Measurements from ENCODE around the gene RFX4.
A peak's percentile ranks its signal among the peaks of the same experiment; 100 is the strongest.

Gene RFX4

DNA sequence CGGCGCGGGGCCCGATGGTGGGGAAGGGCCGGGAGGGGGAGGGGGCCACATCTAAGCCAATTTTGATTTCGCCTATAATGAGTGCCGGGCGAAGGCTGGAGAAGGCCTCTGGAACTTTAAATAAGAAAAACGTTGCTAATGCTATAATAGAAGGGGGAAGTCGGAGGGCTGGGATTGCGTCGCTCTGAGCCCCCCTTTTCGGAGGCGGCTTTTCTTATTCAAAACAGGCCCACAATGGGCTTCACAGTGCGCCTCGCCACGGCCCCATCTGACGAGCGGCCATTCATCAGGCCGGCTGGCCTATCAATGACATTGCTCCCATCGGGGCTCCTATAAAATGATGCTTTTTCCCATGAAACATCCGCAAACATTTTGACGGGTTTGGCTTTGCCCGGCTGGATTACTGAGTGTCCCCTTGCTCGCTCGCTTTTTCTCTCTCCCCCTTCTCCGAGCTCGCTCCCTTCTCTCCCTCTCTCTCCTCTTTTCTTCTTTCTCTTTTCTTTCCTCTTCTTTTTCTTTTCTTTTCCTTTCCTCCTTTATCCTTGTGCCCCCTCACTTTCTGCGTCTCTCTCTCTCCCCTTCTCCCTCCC is at the start of gene RFX4:
TSS of gene RFX4 (plus strand) at position 364 of the 590 bp plus-strand sequence. CDS start 317 bp downstream, outside the sequence.
- DNase-seq (ENCODE audit: low spot score) = peak; percentile 47

DNA sequence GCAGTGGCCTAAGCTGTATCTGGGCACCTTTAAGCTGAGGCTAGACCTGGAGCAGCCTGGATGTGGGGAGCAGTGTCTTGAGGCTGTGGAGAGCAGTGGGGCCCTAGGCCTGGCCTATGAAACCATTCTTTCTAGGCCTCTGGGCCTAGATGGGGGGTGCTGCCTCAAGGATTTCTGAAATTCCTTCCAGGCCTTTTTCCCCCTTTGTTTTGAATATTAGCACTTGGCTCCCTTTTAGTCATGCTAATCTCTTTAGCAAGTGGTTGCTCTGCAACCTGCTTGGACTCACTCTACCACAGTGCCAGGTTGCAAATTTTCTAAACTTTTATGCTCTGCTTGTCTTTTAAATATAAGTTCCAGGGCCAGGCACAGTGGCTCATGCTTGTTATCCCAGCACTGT is 41.6 kb upstream of the RFX4 start:
- DNase-seq (ENCODE audit: low spot score) = no peak

- DNase-seq (ENCODE audit: low spot score) = no peak
Observed at GRCh38 chr12:106551410-106551809, 31.4 kb upstream of the RFX4 start.

DNA sequence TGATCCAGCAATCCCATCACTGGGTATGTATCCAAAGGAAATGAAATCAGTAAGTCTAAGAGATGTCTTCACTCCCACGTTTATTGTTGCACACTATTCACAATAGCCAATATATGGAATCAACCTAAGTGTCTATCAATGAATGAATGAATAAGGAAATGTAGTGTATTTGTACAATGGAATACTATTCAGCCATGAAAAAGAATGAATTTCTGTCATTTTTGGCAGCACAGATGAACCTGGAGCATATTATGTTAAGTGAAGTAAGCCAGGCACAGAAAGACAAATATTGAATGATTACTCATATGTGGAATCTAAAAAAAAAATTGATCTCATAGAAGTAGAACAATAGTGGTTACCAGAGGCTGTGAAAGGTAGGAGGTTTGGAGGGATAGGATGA is 30.6 kb upstream of the RFX4 start:
- DNase-seq (ENCODE audit: low spot score) = no peak

GRCh38 chr12:106564678-106565329 is 18.0 kb upstream of the RFX4 start:
- DNase-seq (ENCODE audit: low spot score) = no peak

GRCh38 chr12:106566771-106567170 is 16.0 kb upstream of the RFX4 start:
- no peak for DNase-seq (ENCODE audit: low spot score)

DNA sequence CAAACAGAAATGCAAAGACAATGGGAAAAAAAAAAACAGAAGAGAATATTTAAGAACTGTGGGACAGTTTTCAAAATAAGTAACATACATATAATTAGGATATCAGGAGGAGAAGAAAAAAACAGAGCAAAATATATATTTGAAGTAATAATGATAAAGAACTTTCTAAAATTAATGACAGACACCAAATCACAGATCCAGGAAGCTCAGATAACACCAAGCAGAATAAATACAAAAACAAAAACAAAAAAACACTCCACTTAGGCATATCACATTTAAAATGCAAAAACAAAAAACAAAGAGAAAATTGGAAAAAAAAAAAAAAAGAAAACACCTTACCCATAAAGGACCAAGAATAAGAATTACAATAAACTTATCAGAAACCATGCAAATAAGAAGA is 9.6 kb upstream of the RFX4 start:
- DNase-seq (ENCODE audit: low spot score) = no peak

DNA sequence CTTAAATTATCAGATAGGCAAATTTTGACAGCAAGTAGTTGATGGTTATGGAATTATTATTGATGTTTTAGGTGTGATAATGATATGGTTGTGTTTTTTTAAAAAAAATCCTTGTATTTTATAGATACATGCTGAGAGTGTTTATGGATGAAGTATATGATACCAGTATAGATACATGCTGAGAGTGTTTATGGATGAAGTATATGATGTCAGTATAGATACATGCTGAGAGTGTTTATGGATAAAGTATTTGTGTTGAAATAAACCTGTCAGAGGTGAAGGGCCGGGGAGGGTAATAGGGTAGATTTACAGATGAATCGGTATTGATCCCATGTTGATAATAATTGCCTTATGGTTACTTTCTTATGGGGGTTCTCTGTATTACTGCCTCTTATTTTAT is 6.0 kb upstream of the RFX4 start:
- no peak for DNase-seq (ENCODE audit: low spot score)

DNA sequence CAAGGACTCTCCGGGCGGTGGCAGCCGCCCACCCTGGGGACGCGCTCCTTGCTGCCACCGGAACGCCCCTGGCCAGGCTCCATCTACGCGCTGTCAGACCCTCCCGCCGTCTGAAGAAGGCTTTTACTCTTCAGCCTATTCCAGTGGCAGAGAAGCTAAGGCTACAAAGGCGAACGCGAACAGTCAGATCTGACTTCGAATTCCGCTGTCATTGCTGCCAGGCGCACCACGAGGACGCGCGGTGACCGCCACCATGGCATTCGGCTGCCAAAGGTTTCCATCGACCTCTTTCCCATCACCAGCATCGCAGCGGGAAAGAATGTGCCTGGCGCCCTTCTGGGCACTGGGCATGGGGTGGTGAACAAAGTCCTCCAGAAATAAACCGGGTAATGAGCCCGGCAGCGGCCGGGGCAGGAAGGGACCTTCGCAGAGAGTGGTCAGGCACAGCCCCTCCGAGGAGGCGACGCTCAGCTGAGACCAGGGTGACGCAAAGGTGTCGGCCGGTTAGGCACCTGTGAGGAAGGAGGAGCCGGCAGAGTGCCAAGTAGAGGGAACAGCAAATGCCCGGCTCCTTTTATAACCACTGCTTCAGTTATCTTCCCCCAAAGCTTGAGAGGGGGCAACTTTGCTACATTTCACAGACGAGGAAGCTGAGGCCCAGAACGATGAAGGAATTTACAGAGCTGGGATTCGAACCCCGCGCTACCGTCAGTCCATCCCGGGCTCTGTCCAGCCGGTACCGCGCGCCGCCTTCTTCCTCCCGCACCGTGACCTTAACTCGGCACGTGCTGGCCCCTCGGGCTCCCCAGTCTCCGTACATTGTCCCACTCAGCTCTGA is 1.9 kb upstream of the RFX4 start:
- DNase-seq (ENCODE audit: low spot score) = no peak

DNA sequence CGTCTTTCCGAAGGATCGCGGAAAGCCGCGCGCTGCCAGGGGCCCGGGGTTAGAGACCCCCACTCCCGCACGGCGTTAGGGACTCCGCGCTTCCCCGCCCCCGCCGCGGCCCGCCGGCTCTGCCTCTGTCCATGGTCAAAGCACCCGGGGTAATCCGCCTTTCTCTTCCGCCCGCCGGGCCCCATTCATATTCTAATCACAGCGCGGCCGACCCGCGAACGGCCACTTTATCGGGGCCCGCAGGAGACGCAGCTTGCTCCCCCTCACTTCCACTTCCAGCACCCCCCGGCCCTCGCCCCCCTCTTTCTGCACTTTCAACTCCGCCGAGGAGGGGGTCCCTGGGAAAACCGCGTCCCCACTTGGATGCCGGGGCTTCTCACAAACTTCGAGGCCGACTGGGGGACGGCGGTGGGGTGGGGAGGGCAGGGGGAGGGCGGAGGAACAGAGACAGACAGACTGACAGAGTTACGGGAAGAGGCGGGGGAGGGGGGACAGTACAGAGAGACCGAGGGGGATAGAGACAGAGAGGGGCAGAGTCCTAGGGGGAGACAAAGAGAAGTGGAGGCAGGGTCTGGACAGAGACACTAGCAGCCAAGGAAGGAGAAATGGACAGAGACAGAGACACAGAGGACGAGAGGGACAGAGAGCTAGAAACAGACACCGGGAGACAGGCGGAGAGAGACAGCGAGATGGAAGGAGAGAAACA is 1.1 kb upstream of the RFX4 start:
- no peak for DNase-seq (ENCODE audit: low spot score)

- no peak for DNase-seq (ENCODE audit: low spot score)
Observed at GRCh38 chr12:106582249-106582591, 584 bp upstream of the RFX4 start.

DNA sequence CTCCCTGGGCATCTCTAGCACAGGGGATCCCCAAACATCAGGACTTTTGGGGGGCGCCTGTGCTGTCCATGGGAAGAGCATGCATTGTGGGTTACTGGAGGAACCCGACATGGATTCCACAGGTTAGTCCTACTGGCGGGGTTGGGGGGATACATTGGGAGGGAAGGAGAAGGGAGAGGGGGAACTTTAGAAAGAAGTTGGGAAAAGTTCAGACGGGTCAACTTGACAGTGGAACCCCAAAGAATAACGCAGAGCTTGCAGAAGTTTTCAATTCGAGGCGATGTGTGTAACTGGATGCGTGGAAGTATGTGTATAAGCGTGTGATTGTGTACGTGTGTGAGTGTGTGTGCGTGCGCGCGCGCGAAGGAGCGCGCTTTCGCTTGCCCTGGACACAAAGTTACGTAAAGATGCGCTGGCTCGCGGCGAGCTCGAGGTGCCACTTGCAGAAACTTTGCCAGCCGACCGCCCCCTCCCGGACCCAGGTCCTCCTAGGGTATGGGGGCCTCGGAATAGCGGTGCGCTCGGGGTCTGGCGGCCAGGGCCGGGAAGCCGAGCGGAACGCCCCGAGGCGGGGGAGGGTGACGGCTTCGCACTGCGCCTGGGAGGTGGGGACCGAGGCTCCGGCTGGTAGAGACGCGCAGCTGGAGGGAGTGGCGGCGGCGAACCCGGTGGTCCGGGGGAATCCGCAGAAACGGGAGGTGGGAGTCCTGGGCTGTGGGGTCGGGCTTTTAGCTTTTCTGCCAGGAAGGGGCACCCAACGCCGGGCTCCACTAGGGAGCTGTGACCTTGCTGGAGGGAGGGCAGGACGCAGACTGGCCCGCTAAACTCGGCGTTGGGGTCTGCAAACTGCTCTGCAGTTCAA is 669 bp downstream of the RFX4 start:
- DNase-seq (ENCODE audit: low spot score) = no peak

- no peak for DNase-seq (ENCODE audit: low spot score)
Observed at GRCh38 chr12:106584104-106585064, 1.6 kb downstream of the RFX4 start.

GRCh38 chr12:106585105-106585520 is 2.3 kb downstream of the RFX4 start:
- no peak for DNase-seq (ENCODE audit: low spot score)

GRCh38 chr12:106585521-106586277 is 2.9 kb downstream of the RFX4 start:
- DNase-seq (ENCODE audit: low spot score) = no peak

DNA sequence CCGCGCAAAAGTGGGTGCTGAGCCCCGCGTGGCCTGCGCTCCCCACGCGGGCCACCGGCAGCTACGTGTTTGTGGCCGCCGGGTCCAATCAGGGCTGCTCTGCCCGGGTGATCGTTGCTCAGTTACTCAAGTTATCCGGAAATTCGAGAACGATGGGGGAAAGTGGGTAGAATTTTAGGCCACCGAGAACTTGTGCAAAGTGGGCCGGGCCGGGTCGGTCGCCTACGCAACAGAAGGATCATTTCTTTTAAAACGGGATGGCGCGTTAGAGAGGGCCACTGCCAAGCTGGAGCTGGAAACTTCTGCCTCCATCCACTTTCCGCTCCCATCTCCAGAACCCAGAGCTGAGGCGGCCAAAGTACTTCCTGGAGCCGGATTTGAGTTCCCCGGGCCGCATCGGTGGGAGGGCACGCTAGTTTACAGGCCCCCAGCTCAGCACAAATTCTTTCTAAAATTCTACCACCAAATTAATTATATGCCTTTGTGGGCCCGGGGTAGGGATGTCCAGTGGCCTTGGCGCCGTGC is 3.5 kb downstream of the RFX4 start:
- no peak for DNase-seq (ENCODE audit: low spot score)

DNA sequence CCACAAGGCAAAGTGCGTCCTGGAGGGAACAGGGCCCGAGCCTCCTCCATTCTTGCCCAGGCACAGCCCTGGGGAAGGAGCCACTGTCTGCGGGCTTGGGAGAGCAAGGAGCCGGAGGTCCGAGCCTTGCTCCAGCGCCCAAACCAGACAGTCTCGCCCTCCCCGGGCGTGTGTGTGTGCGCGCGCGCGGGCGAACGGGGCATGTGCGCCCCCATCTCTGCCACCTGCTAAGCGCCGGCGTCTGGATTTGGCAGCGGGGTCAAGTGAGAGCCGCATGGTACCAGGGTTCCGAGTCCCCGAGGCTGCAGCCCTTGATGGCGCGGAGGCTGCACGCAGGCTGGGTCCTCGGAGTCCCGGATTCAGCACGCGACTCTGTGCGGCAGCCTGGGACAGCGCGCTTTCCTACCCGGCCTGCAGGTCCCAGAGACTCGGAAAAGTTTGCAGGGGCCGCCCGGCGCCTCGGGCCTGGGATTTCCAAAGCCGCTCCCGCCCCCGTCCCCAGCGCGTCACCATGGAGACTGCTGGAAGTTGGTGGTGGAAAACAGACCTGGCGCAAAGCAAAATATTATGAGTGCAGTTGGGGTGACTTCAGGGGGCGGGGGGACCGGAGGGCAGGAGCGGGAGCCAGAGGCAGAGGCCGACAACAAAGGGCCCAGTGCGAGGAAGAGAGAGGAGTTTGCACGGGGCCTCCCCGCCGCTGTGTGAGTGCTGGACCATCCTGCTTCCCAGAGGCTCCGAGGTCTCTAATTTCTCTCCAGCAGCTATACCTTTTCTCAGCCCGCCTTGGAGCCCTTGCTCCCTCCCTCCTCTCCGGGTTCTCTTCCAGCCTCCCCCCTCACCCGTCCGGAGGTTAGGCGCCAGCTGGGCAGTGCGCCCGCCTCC is 4.2 kb downstream of the RFX4 start:
- no peak for DNase-seq (ENCODE audit: low spot score)

DNA sequence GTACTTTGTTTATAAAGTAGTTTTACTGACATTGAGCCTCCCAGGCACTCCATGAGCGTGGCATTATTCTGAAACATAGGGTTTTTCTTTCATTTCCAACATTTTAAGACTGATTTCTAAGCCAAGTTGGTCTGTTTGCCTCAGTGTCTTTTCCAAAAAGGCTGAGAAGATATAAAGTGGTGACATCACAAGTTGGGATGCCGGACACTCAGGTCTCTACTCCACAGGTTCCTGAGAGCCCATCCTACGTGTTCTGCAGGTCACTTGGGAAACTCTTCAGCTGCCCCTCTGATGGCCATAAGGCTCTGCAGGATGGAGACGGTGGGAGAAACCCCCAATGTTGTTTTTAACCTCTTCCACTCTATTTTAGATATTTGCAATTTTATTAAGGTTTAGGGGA is 6.0 kb downstream of the RFX4 start:
- DNase-seq (ENCODE audit: low spot score) = no peak
